ENCODE results near the gene RPL31. TPM values are rescaled to one million over a fixed set of nuclear protein-coding genes. Genes with fewer than 3 reads are reported as not detected.

RPL31 gene
- total and polyA plus RNA-seq, 12 donors: 413 to 4,491 (median 1,112) TPM

DNA sequence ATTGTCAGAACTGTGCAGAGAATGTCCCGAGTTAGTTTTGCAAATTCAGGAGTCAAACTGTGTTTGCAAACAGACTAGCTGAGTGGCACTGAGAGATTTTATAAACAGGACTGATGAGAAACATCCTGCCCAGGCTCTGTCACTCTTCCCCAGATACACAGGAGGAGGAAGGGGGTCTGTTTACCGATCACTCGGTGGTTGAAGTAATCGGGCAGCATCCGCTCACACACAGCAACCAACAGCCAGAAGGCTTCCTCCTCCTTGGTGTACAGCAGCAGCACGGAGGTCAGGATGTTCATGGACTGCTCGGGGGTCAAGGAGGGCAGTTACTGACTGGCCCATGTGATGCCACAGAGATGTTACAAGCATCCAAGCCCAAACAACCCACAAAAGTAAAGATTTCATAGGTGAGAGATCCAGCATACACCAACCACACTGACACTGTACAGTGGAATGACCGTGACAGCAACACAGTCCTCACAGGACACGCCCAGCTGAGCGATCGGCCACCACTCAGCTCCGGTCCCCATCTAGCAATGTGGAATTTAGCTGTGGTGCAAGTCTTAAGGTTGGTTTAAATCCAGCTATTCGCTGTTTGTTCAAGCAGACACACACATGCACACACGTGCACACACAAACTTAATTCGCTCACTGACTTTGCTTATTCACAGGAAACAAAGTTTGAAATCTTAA, 30.1 kb downstream of the RPL31 start:
- Histone ChIP-seq H3K27ac (no peak overlapping the region), H3K9me3 (replicated peaks in 1 of 3) (no peaks in the 10 kb centered on the region), H3K4me3 (no peak overlapping the region), H3K4me1 (replicated peaks in 1 of 2) (no peaks in the 10 kb centered on the region), H3K36me3 (replicated peaks in 1 of 2) (peaks cover 0 to 19% of the 10 kb centered on the region in 2 donors), H3K27me3 (no peaks in the 10 kb centered on the region)
- TF ChIP-seq, protein P1, sequence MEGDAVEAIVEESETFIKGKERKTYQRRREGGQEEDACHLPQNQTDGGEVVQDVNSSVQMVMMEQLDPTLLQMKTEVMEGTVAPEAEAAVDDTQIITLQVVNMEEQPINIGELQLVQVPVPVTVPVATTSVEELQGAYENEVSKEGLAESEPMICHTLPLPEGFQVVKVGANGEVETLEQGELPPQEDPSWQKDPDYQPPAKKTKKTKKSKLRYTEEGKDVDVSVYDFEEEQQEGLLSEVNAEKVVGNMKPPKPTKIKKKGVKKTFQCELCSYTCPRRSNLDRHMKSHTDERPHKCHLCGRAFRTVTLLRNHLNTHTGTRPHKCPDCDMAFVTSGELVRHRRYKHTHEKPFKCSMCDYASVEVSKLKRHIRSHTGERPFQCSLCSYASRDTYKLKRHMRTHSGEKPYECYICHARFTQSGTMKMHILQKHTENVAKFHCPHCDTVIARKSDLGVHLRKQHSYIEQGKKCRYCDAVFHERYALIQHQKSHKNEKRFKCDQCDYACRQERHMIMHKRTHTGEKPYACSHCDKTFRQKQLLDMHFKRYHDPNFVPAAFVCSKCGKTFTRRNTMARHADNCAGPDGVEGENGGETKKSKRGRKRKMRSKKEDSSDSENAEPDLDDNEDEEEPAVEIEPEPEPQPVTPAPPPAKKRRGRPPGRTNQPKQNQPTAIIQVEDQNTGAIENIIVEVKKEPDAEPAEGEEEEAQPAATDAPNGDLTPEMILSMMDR (IDR thresholded peaks at IDR 0.05): no peak
- no peak for TF ChIP-seq POLR2A (IDR thresholded peaks at IDR 0.05)
- DNase-seq: peak in 1 of 7 donors; percentile 2
- intact Hi-C loops (cut with DNase I): no loop called here
- whole genome bisulfite sequencing, 4 donors: 90 to 94% (median 91%) methylated on average over 11 to 15 of the region's 15 CpGs

DNA sequence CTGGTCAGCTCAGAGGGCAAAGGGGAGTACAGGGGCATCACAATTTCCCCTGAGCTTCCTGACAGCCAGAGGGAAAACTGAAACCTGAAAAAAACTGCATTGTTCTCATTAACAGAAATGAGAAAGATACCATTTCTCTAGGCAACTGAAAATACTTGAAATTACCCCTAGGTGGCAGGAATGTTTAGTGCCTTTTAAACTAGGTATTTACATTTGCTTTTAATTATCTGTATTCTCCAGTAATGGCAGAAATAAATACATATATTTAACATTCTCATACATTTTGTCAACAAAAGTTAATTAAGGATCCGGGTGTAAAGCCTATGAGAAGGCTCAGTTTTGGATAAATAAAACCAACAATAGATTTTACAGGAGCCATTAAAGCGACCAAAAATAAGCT, 34.5 kb downstream of the RPL31 start:
- Histone ChIP-seq H3K4me3 (no peak overlapping the region), H3K27me3 (no peaks in the 10 kb centered on the region), H3K4me1 (replicated peaks in 1 of 2) (no peaks in the 10 kb centered on the region), H3K9me3 (replicated peaks in 1 of 3) (no peaks in the 10 kb centered on the region), H3K27ac (no peak overlapping the region), H3K36me3 (replicated peaks in 1 of 2) (peaks cover 0 to 31% of the 10 kb centered on the region in 2 donors)
- DNase-seq: no peak
- intact Hi-C loops (cut with DNase I): loop anchor here in 1 of 2 donors (5.0 kb wide), 1 partner anchor 116 kb away; the partner anchor contains the start of gene TBC1D8
- 45 to 60% (median 56%) methylated on average over 2 of the region's 2 CpGs for WGBS, 4 donors
- TF ChIP-seq POLR2A (IDR thresholded peaks at IDR 0.05): no peak
- TF ChIP-seq, protein P1 (IDR thresholded peaks at IDR 0.05): peak; percentile 54 to 74 (median 64)

DNA sequence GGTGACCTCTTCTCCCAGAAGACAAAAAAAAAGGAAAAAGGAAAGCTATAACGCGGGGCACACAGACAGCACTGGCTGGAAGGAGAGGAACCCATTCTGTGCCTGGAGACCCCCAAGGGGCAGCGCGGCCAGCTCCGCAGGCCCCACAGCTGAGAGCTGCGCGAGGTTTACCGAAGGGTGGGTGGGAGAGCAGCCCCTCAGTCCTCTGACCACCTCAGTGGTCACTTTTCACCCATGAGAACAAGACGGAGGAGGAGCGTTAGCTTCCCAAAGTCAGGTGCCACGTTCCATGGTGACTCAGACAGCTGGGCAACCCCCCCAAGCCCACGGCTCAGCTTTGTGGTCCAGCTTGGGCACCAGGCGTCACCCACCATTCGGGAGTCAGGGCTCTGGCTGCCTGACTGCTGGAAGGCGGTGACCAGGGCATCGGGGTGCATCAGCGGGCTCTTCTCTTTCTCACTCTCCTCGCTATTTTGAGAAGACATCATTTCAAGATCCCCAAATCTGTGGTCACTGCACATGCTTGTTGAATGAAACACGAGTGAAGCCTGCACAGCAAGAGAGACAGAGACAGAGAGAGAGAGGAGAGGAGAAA, 35.2 kb downstream of the RPL31 start:
- Histone ChIP-seq H3K9me3 (replicated peaks in 1 of 3) (no peaks in the 10 kb centered on the region), H3K4me3 (no peak overlapping the region), H3K36me3 (replicated peaks in 1 of 2) (peaks cover 0 to 28% of the 10 kb centered on the region in 2 donors), H3K27me3 (no peaks in the 10 kb centered on the region), H3K27ac (no peak overlapping the region), H3K4me1 (replicated peaks in 1 of 2) (no peaks in the 10 kb centered on the region)
- intact Hi-C loops (cut with DNase I): loop anchor here in 1 of 2 donors (5.0 kb wide), 1 partner anchor 115 kb away; the partner anchor contains the start of gene TBC1D8
- WGBS, 4 donors: 90 to 95% (median 91%) methylated on average over 15 to 19 of the region's 19 CpGs
- peak in 1 of 7 donors; percentile 24 for DNase-seq
- TF ChIP-seq, protein P1 (IDR thresholded peaks at IDR 0.05): no peak
- TF ChIP-seq POLR2A (IDR thresholded peaks at IDR 0.05): no peak

DNA sequence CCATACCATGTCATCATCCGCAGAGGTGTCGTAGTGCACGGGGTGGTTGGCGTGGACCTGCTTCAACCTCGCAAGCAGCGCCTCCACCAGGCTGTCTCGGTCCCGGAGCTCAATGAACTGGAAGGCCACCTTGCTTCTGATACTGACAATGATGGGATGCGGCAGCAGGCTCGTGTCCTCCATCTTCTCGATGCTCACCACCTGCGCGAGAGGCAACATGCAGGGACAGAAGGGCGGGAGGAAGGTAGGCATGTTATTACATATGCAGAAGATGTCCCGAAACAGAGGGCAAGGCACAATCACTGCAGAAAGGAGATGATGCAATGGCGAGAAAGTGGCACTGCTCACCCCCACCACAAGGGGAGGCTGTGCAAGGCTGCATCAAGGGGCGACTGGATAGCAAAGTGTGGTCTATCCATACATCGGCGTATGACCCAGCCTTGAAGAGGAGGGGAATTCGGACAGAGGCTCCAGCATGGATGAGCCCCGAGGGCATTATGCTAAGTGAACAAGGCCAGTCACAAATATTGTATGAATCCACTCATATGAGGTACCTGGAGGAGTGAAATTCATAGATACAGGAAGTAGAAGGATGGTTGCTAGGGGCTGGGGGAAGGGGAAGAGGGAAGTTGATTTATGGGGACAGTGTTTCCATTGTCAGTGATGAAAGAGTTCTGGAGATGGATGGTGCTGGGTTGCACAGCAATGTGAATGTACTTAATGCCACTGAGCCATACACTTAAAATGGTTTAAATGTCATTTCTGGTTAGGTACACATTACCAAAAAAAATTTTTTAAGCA, 36.6 kb downstream of the RPL31 start:
- no peak overlapping the region for H3K27ac ChIP-seq
- H3K4me1 ChIP-seq (replicated peaks in 1 of 2): no peaks in the 10 kb centered on the region
- no peaks in the 10 kb centered on the region for H3K27me3 ChIP-seq
- intact Hi-C loops (cut with DNase I): loop anchor here in 1 of 2 donors (5.0 kb wide), 1 partner anchor 114 kb away; the partner anchor contains the start of gene TBC1D8
- H3K36me3 ChIP-seq (replicated peaks in 1 of 2): peaks cover 0 to 23% of the 10 kb centered on the region in 2 donors
- H3K4me3 ChIP-seq: no peak overlapping the region
- WGBS, 4 donors: 93 to 97% (median 94%) methylated on average over 15 to 21 of the region's 21 CpGs
- no peak for DNase-seq
- H3K9me3 ChIP-seq (replicated peaks in 1 of 3): no peaks in the 10 kb centered on the region
- no peak for TF ChIP-seq POLR2A (IDR thresholded peaks at IDR 0.05)
- TF ChIP-seq, protein P1 (IDR thresholded peaks at IDR 0.05): peak in 5 of 6 experiments; percentile 9 to 47 (median 37)

Data from adrenal gland (tissue), 12 donors.